SK-N-SH (cell line): ENCODE data around the gene PICALM. TPM values are rescaled to one million over a fixed set of nuclear protein-coding genes. Genes with fewer than 3 reads are reported as not detected.

Experiments used
- CTCF ChIA-PET: fragments of 300-600, 350-600 bp; formaldehyde crosslinking; extraction: SDS; loops from one replicate; lab custom pipeline; 2021; lab: Yijun Ruan, JAX
- POLR2A ChIA-PET: fragments of 350-600 bp; sonication (Branson Sonifier 250); formaldehyde crosslinking; extraction: SDS; loops from one replicate; lab custom pipeline; 2020; ENCODE audit warnings: antibody characterized with exemption, inconsistent platforms; lab: Yijun Ruan, JAX
- DNase-seq: peaks from one replicate; pipeline ENCODE4 v3.0.0; 2012
- H2AFZ ChIP-seq: fragments of 200-600 bp; sonication (generic); 2 replicates; pipeline ENCODE4 v1.8.1; 2016; ENCODE audit warnings: antibody characterized with exemption, mild to moderate bottlenecking, low read depth
- H3F3A ChIP-seq: fragments of 200-600 bp; sonication (generic); replicated peaks from 2 replicates; pipeline ENCODE3; 2016; ENCODE audit warnings: antibody characterized with exemption, mild to moderate bottlenecking; ENCODE audit not compliant: insufficient read depth
- H3K27ac ChIP-seq, 2 experiments: fragments of 200-500 bp in 1 of 2; fragments of 200-600 bp in 1 of 2; sonication (Bioruptor generic) in 1 of 2; sonication (generic), shearing (Covaris generic) in 1 of 2; 2 replicates each; pipeline versions ENCODE4 v1.5.1 to v1.6.1; 2014 to 2016; ENCODE audit warnings: low read depth in 2 of 2, inconsistent platforms in 1 of 2, low read length in 1 of 2, mild to moderate bottlenecking in 1 of 2, mixed read lengths in 1 of 2
- H3K27me3 ChIP-seq: fragments of 200-600 bp; sonication (generic), shearing (Covaris generic); 2 replicates; pipeline ENCODE4 v1.6.1; 2016; ENCODE audit warnings: mixed run types; ENCODE audit not compliant: insufficient read depth
- H3K36me3 ChIP-seq, 2 experiments: fragments of 200-500 bp in 1 of 2; fragments of 200-600 bp in 1 of 2; sonication (Bioruptor generic) in 1 of 2; sonication (generic) in 1 of 2; replicated peaks in 1 of 2; 2 replicates each; pipeline versions ENCODE3 to v1.5.1; 2014 to 2016; ENCODE audit warnings: low read length in 1 of 2, mild to moderate bottlenecking in 1 of 2; ENCODE audit not compliant: insufficient read depth in 2 of 2, control insufficient read depth in 1 of 2
- H3K4me1 ChIP-seq, 2 experiments: fragments of 200-500 bp in 1 of 2; fragments of 200-600 bp in 1 of 2; sonication (Bioruptor generic) in 1 of 2; sonication (generic), shearing (Covaris generic) in 1 of 2; 2 replicates each; pipeline versions ENCODE4 v1.5.1 to v1.6.1; 2014 to 2016; ENCODE audit warnings: low read depth in 1 of 2, low read length in 1 of 2, mixed run types in 1 of 2; ENCODE audit not compliant: insufficient read depth in 2 of 2, control insufficient read depth in 1 of 2
- H3K4me2 ChIP-seq: fragments of 200-600 bp; sonication (generic), shearing (Covaris generic); 2 replicates; pipeline ENCODE4 v1.6.1; 2017; ENCODE audit warnings: mixed run types
- H3K4me3 ChIP-seq, 2 experiments: fragments of 200-500 bp in 1 of 2; fragments of 200-600 bp in 1 of 2; sonication (Bioruptor generic) in 1 of 2; sonication (generic), shearing (Covaris generic) in 1 of 2; 2 replicates each; pipeline versions ENCODE4 v1.5.1 to v1.8.1; 2014 to 2016; ENCODE audit warnings: low read depth in 2 of 2, inconsistent platforms in 1 of 2, low read length in 1 of 2, mild to moderate bottlenecking in 1 of 2, mixed read lengths in 1 of 2, moderate library complexity in 1 of 2
- H3K79me2 ChIP-seq: fragments of 200-600 bp; sonication (generic); 2 replicates; pipeline ENCODE4 v1.8.1; 2017; ENCODE audit warnings: mild to moderate bottlenecking; ENCODE audit not compliant: insufficient read depth
- H3K9ac ChIP-seq: fragments of 200-600 bp; sonication (generic); 2 replicates; pipeline ENCODE4 v1.6.1; 2017; ENCODE audit warnings: mixed run types
- H3K9me2 ChIP-seq: fragments of 200-600 bp; sonication (generic); 2 replicates; pipeline ENCODE4 v1.6.1; 2017; ENCODE audit warnings: mixed run types
- H3K9me3 ChIP-seq: fragments of 200-600 bp; sonication (generic); 2 replicates; pipeline ENCODE4 v1.6.1; 2017; ENCODE audit warnings: mixed run types, mild to moderate bottlenecking, moderate library complexity
- H4K20me1 ChIP-seq: fragments of 200-600 bp; sonication (generic); 2 replicates; pipeline ENCODE4 v1.6.1; 2017; ENCODE audit warnings: mild to moderate bottlenecking, mixed run types; ENCODE audit not compliant: insufficient read depth
- EP300 ChIP-seq, 2 experiments: IDR thresholded peaks; 2 replicates each; pipeline versions ENCODE4 v1.4.0 to v1.6.1; 2012; ENCODE audit warnings: borderline replicate concordance in 1 of 2, low read depth in 1 of 2, low read length in 1 of 2
- FOXM1 ChIP-seq: IDR thresholded peaks from 2 replicates; pipeline ENCODE4 v1.4.0; 2012; ENCODE audit warnings: low read depth, mild to moderate bottlenecking
- GABPA ChIP-seq: IDR thresholded peaks from 2 replicates; pipeline ENCODE4 v1.4.0; 2012; ENCODE audit warnings: low read depth, mild to moderate bottlenecking
- GATA2 ChIP-seq: sonication (generic); formaldehyde crosslinking; IDR thresholded peaks from 2 replicates; pipeline ENCODE4 v1.5.0; 2020; ENCODE audit warnings: mild to moderate bottlenecking, missing genetic modification reagents
- JUND ChIP-seq: IDR thresholded peaks from 2 replicates; pipeline ENCODE4 v1.4.0; 2012
- NFIC ChIP-seq: IDR thresholded peaks from 2 replicates; pipeline ENCODE4 v1.4.0; 2012; ENCODE audit warnings: borderline replicate concordance
- NRF1 ChIP-seq: IDR thresholded peaks from 2 replicates; pipeline ENCODE4 v1.6.1; 2012; ENCODE audit warnings: low read depth, mild to moderate bottlenecking, low read length
- POLR2AphosphoS5 ChIP-seq: IDR thresholded peaks from 2 replicates; pipeline ENCODE4 v1.6.1; 2012; ENCODE audit warnings: low read depth, low read length
- RCOR1 ChIP-seq: fragments of 150-350 bp; IDR thresholded peaks from 2 replicates; pipeline ENCODE4 v1.6.1; 2017; ENCODE audit warnings: antibody characterized with exemption, low read length
- RFX5 ChIP-seq: IDR thresholded peaks from 2 replicates; pipeline ENCODE4 v1.6.1; 2012; ENCODE audit warnings: mild to moderate bottlenecking, improper control_type of control experiment, low read length
- SIN3A ChIP-seq: IDR thresholded peaks from 2 replicates; pipeline ENCODE4 v1.6.1; 2012; ENCODE audit warnings: low read depth, mild to moderate bottlenecking, low read length, moderate library complexity, borderline replicate concordance
- TEAD4 ChIP-seq: IDR thresholded peaks from 2 replicates; pipeline ENCODE4 v1.4.0; 2012; ENCODE audit warnings: mild to moderate bottlenecking, borderline replicate concordance; ENCODE audit not compliant: insufficient read depth
- WGBS: methylation state at CpG from one replicate; pipeline ENCODE4 v1.1.6; 2017; ENCODE audit warnings: low lambda C conversion rate; 5-methylcytosine and 5-hydroxymethylcytosine counted together
- polyA plus RNA-seq, 3 experiments: library from polyadenylated mRNA; depleted of rRNA; stranded (reverse); fragments of >200 nt; gene quantifications; 2 replicates each; pipeline ENCODE4 v1.2.3, GENCODE V29; 2012
- TF ChIP-seq, protein P1 (sequence below): fragments of 150-350 bp; IDR thresholded peaks from 2 replicates; pipeline ENCODE4 v1.6.1; 2016; ENCODE audit warnings: mild to moderate bottlenecking, low read depth, low read length
- TF ChIP-seq, protein P2 (sequence below): IDR thresholded peaks from 2 replicates; pipeline ENCODE4; 2012

The PICALM gene
- polyA plus RNA-seq, 1 of the 3 experiments (the other 2 are of a cell fraction) = 103 TPM

DNA sequence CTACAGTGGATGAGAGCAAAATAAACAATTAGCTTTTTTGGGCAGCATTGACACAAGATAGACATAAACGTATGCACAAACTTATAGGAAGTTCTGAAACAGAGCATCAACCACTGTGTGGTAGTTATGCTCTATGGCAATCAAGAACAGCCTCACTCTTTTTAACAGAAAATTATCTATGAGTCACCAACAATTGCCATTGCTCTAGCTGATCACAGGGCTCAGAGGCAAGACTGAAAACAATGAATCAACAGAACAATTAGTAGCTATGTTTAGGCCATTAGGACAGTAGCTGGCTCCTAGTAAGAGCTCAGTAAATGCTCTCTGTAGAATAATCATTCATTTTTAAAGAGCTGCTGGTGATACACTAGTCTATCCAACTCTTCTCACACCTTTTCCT is 34.9 kb upstream of the PICALM start:
- ChIA-PET POLR2A (no interaction called here), CTCF (interaction anchor here (1.2 kb wide), 1 partner anchor 62 kb away, joined by 5 read pairs; no protein-coding TSS in a partner anchor)
- no peak overlapping the region for H3K4me3 ChIP-seq
- DNase-seq = no peak
- no peak overlapping the region for H3K4me2 ChIP-seq
- 58% methylated on average over 1 of the region's 1 CpG for WGBS
- H3K27me3 ChIP-seq = no peaks in the 10 kb centered on the region
- no peak overlapping the region for H2AFZ ChIP-seq
- H4K20me1 ChIP-seq = no peaks in the 10 kb centered on the region
- no peaks in the 10 kb centered on the region for H3K9me2 ChIP-seq
- no peaks in the 10 kb centered on the region for H3K36me3 ChIP-seq
- H3K4me1 ChIP-seq = peaks cover 3 to 8% of the 10 kb centered on the region in 2 experiments; a peak in 2 of 4 replicates
- TF ChIP-seq EP300 (IDR thresholded peaks at IDR 0.05; ENCODE audit: borderline replicate concordance in 1 of 2, low read depth in 1 of 2, low read length in 1 of 2) = no peak
- TF ChIP-seq SIN3A = no peak
- no peak for TF ChIP-seq JUND
- TF ChIP-seq GABPA = no peak
- no peak for TF ChIP-seq TEAD4
- TF ChIP-seq POLR2AphosphoS5 = no peak
- H3K79me2 ChIP-seq = no peaks in the 10 kb centered on the region
- H3K27ac ChIP-seq = no peak overlapping the region
- H3K9ac ChIP-seq = no peak overlapping the region
- H3K9me3 ChIP-seq = no peaks in the 10 kb centered on the region
- H3F3A ChIP-seq = peaks cover 31% of the 10 kb centered on the region

DNA sequence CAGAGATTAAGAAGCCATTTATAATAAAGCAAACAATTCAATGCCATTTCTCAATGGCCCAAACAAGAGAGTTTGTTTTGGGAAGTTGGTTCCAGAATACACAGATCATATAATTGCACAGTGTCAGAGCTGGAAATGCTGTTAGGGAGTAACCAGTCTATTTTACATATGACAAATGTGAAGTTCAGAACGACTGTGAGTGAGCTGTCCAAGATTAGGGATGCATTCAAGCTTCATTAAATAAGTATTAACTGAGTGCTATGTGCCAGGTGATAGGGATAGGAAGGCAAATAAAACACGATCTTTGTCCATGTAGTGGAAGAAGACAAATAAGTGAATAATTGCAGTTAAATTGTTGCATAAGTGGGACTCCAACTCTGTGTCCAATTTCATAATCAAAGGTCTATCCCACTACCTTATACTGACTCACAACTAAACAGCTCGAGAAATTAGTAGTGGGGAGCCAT is 33.1 kb upstream of the PICALM start:
- no peak overlapping the region for H3K9ac ChIP-seq
- TF ChIP-seq RFX5 (no peak), GABPA (no peak), FOXM1 (no peak), RCOR1 (no peak), NFIC (no peak), GATA2 (no peak), NRF1 (no peak), JUND (no peak)
- TF ChIP-seq, protein P1, sequence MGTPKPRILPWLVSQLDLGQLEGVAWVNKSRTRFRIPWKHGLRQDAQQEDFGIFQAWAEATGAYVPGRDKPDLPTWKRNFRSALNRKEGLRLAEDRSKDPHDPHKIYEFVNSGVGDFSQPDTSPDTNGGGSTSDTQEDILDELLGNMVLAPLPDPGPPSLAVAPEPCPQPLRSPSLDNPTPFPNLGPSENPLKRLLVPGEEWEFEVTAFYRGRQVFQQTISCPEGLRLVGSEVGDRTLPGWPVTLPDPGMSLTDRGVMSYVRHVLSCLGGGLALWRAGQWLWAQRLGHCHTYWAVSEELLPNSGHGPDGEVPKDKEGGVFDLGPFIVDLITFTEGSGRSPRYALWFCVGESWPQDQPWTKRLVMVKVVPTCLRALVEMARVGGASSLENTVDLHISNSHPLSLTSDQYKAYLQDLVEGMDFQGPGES = no peak
- TF ChIP-seq, protein P2, sequence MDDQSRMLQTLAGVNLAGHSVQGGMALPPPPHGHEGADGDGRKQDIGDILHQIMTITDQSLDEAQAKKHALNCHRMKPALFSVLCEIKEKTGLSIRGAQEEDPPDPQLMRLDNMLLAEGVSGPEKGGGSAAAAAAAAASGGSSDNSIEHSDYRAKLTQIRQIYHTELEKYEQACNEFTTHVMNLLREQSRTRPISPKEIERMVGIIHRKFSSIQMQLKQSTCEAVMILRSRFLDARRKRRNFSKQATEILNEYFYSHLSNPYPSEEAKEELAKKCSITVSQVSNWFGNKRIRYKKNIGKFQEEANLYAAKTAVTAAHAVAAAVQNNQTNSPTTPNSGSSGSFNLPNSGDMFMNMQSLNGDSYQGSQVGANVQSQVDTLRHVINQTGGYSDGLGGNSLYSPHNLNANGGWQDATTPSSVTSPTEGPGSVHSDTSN = no peak
- TF ChIP-seq, all 33 proteins: peak for 0
- no peaks in the 10 kb centered on the region for H3K27me3 ChIP-seq
- DNase-seq = no peak
- H3K4me3 ChIP-seq = no peak overlapping the region
- peaks cover 23% of the 10 kb centered on the region for H3F3A ChIP-seq
- no peaks in the 10 kb centered on the region for H3K79me2 ChIP-seq
- no peaks in the 10 kb centered on the region for H4K20me1 ChIP-seq
- CTCF ChIA-PET = interaction anchor here (1.0 kb wide), 1 partner anchor 73 kb away, joined by 3 read pairs; no protein-coding TSS in a partner anchor
- 54% methylated on average over 3 of the region's 3 CpGs for WGBS
- peaks cover 3 to 4% of the 10 kb centered on the region in 2 experiments; a peak in 2 of 4 replicates for H3K4me1 ChIP-seq
- H3K9me3 ChIP-seq = no peaks in the 10 kb centered on the region
- peak overlapping the region in 1 of 2 experiments; percentile 55; a peak in 2 of 4 replicates for H3K27ac ChIP-seq
- no peak overlapping the region for H3K4me2 ChIP-seq
- no peaks in the 10 kb centered on the region for H3K9me2 ChIP-seq
- H3K36me3 ChIP-seq = no peaks in the 10 kb centered on the region
- no peak overlapping the region for H2AFZ ChIP-seq
- POLR2A ChIA-PET = no interaction called here
